DMS79 (cell line): ENCODE data around the gene RAB26.

Source experiments
- DNase-seq: peaks from one replicate; lab custom pipeline; 2025; lab: John Stamatoyannopoulos, UW

Gene RAB26

DNA sequence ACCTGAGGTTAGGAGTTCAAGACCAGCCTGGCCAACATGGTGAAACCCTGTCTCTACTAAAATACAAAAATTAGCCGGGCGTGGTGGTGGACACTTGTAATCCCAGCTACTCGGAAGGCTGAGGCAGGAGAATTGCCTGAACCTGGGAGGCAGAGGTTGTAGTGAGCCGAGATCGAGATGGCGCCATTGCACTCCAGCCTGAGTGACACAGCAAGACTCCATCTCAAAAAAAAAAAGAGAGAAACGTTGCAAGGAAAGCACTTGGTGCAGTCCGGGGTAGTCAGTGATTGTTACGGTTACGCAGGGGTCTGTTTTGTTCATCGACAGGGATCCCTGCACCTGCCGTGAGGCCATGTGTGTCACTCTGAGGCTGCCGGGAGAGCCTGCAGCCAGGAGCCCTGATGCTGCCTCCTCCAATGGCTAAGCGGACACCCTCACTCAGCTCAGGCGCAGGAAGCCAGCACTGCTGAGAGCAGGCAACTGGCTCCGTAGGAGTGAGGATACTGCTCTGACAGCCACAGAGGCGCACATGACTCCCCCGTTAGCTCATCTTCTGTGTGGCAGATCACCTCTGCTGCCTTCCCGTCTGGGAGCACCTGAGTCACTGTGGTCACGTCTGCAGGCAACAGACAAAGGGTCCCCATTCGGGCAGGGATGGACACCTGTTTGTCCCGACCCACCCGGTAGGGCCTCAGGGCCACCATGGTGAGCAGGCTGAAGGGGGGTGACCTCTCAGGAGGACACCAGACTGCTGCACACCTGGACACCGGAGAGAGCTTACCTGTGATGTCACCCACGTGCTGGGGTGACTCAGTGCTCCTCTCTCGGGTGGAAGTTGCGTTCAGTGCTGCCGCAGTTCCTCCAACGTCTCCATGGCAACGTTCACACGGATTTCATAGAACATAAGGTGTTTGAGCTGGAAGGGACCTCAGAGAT, 5.2 kb upstream of the RAB26 start:
- DNase-seq: no peak

- no peak for DNase-seq
Measured at GRCh38 chr16:2143878-2144485, 4.4 kb upstream of the RAB26 start.

GRCh38 chr16:2145843-2146242, 2.6 kb upstream of the RAB26 start:
- no peak for DNase-seq

GRCh38 chr16:2147378-2147777, 1.0 kb upstream of the RAB26 start:
- DNase-seq: no peak

- DNase-seq: no peak
Measured at GRCh38 chr16:2148714-2149629, 547 bp downstream of the RAB26 start.

DNA sequence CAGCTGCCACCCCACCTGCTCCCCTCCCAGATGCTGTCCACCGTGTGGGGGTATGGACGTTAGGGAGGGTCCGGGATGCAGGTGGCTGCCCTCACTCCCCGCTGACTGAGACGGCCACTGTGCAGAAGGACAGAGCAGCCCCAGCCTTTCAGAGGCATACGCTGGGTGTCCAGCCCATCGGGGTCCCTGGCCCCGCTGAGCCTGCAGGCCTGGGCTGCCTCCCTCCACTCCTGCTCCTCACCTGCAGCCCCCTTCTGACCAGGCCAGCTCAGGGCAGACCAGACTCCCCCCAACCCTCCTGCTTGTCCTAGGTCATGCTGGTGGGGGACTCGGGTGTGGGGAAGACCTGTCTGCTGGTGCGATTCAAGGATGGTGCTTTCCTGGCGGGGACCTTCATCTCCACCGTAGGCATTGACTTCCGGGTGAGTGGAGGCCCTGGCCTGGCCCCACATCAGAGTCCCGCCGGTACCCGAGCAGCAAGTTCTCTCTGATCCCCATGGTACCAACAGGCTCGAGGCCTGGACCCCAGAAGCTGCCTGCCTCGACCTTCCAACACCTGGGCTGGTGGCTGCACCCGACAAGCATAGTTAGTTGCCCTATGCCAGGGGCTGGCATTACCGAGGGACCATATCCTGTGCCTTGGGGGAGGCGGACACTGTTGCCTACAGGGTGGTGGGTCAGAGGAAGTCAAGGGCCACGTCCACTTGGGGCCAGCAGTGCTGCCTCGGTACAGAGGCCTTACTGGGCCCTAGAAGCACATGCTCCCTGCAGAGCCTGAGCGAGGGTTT, 1.4 kb downstream of the RAB26 start:
- no peak for DNase-seq

DNA sequence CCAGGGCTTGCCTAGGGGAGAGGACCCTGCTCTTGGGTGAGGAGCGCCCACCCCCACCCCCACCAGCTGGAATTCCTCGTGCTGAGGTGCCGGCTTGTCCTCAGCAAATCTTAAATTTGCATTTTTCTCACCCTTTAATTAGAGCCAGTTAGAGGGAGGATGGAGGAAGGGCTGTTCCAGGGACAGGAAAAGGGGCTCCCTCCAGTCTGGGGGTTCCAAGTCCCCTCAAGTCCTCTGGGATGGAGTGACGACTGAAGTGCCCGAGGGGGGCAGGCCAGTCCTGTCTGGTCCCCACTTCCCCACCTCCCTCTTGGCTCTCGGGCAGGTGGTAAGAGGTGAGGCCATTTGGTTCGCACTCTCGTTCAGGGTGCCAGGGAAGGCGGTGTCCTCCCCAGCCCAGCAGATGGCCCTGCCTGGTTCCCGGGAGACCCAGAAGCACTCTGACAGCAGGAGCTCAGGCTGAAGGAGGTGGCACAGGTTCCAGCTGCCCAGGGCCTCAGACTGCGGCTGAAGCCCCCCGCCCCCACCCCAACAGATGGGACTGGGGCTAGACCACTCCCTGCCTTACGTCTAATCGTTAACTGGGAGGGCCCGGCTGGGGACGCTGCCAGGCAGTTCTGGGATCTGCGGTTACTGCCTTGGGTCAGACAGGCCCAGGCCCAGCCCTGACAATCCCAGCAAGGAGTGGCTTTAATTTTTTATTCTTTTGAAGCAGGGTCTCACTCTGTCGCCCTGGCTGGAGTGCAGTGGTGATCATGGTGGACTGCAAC, 2.2 kb downstream of the RAB26 start:
- no peak for DNase-seq

- DNase-seq: no peak
Measured at GRCh38 chr16:2151188-2152091, 3.0 kb downstream of the RAB26 start.

- DNase-seq: peak; percentile 16
Measured at GRCh38 chr16:2152695-2153506, 4.5 kb downstream of the RAB26 start.

DNA sequence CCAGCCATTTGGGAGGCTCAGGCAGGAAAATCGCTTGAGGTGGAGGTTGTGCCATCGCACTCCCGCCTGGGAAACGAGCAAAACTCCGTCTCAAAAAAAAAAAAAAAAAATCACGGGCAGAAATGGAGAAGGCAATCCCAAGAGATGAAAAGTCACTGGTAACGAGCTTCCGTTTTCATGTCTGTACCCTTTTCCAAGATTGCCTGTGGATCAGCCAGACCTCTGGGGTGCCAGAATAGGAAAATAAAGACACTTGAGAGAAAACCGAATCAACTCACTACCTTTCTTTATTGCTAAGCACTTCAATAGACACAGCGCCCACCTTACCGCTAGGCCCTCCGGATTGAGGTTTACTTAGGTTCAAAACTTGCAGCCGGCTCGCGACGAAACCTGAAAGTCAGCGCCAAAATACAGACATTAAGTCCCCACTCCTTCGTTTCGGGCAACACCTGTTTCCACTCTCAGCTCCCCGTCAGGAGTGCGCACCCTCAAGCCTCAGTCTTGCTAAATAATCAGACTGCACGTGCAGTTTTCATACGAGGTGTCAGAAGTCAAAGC, 6.2 kb downstream of the RAB26 start:
- no peak for DNase-seq

DNA sequence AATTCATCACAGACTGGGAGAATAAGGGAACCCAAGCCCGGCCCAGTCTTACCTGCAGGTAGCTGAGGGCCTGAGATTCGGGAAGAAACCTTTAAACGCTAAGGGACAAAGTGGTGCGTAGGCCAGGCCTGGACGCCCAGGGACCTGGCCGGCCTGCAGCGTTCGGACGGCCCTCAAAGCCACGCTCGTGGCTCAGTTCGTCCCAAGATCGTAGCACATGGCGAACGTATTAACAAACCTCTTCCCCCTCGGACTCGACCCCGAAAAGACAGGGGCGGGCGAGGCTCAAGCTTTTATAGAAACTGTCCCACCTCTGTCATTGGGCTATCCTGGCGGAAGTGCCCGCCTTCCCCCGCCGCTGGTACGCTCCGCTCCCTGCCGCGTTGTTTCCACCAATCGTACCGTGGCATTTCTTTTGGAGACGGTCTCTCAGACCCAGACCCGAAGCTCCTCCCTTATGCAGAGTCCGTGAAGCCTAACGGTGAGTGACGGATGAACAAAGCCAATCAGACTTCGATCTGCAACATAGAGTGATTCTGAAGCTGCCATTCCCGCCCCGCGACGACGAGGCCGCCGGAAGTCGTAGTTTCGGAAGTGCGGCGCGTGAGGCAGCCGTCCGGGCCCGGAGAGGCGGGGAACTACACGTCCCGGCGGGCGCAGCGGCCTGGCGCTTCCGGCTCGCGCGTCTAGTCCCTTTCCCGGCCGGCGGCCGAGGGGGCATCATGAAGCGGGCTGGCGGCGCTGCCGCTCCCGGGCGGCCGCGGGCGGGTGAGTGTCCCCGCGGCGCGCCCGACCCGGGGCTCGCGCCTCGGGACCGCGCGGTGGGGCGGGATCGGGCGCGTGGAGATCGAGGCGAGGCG, 6.9 kb downstream of the RAB26 start, which contains the start of gene TRAF7:
TRAF7 (plus strand) TSS at position 692 of the 860 bp plus-strand sequence. CDS start 8,139 bp downstream, outside the sequence.
- DNase-seq: peak; percentile 99

GRCh38 chr16:2155977-2156848, 7.8 kb downstream of the RAB26 start:
- no peak for DNase-seq

DNA sequence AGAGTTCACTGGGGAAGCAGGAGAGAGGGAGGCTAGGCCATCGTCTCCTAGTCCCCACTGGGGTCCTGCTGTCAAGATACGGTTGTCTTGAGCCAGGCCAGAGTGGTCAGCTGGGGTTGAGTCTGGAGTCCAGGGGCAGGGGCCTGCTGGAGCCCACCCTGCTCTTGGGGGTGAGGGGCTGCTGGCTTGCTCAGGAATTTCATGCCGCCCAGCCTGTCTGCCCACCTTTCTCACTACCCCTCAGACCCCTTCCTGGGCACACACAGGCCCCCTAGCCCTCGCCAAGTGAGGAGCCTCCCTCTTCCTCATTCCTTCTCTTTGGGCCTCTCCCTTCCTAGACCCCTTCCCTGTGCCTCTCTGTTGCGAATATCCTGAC, 8.4 kb downstream of the RAB26 start:
- no peak for DNase-seq

DNA sequence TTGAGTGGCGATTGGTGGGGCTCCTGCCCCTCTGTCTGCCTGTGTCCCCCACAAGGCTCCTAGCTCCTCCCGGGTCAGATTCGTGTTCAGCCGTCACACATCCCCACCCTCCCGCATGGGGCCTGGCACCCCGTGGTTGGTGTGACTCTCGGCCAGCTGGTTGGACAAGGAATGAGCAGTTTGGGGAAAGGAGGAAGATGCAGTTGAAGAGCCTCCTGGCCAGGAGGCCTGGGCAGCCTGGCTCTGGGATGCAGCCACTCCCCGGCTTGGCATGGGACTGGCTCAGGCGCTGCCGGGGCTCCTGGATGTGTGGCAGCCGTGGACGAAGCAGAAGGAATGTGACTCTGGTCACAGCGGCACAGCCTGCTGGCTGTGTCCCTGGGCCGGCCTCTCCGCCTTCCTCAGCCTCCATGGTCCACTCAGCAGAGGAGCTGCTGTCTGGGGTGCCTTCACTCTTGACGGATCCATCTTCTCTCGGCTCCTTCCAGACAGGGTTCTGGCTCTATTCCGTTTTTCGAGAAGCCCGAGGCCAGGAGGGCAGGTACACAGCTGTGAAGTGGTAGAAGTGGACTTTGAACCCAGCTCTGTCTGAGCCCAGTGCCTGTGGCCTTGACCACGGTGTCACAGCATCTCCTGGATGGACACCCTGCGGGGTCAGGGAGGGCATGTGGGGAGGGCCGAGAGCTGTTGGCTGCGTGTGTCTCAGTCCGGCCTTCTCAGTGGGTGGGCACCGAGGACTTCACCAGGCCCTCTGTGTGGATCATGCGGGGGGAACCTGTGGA, 9.2 kb downstream of the RAB26 start:
- no peak for DNase-seq

DNA sequence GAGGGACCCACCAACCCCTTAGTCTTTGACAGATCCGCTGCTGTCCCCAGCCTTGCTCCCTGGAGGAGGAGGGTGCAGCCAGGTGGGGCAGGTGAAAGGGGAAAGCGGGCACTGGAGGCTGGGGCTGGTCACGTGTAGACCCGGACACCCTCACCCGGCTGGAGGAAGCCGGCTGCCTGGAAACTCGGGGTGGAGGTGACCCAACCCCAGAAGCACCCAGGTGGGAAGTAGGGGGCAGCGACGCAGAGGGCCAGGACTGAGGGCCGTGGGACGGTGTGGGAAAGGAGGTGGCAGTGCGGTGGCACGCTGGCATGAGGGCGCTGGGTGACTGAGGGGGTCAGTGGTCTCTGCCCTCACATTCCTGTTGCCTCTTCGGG, 9.8 kb downstream of the RAB26 start:
- DNase-seq: no peak
